Epithelial cell of alveolus of lung (primary cell): Measurements from ENCODE around the gene LPAR3. TPM values are rescaled to one million over a fixed set of nuclear protein-coding genes. Genes with fewer than 3 reads are reported as not detected.

Experiments
- total RNA-seq: library from RNA; depleted of rRNA; stranded (reverse); fragments of >200 nt; gene quantifications from 2 replicates; pipeline ENCODE4 v1.2.1, GENCODE V29; 2015

LPAR3 gene
- 1.9 and 28.6 TPM in 2 replicates for total RNA-seq

GRCh38 chr1:84892705-84893618, at the start of gene LPAR3:
Gene LPAR3, minus strand, starts transcription at chr1:84893206. Its CDS starts 27,086 bp downstream, at chr1:84866120.

Other genes with a start within 250 kb of the LPAR3 start
- gene SSX2IP, start 202.7 kb downstream of the LPAR3 start, total RNA-seq: 5.9 and 10.0 TPM in 2 replicates
- 0.88 and 2.1 TPM in 2 replicates for gene MCOLN2, start 103.9 kb upstream of the LPAR3 start, total RNA-seq
- gene MCOLN3, start 155.3 kb upstream of the LPAR3 start, total RNA-seq: under 0.01 TPM in 1 of 2 replicates, not detected in the other